Breast epithelium (tissue), 4 donors: ENCODE measurements around the gene KCND3. TPM values are rescaled to one million over a fixed set of nuclear protein-coding genes. Genes with fewer than 3 reads are reported as not detected.
A peak's percentile ranks its signal among the peaks of the same experiment; 100 is the strongest.

Experiments used
- DNase-seq, 2 donors: peaks; one replicate each; pipeline ENCODE4 v3.0.0-alpha.2; 2019; ENCODE audit warnings: low spot score in 2 of 2
- H3K27ac ChIP-seq, 2 donors: fragments of 200-600 bp; sonication (generic) in 1 of 2; one replicate each; pipeline ENCODE4 v1.5.1; 2016 to 2019; ENCODE audit warnings: mild to moderate bottlenecking in 1 of 2
- H3K27me3 ChIP-seq, 2 donors: fragments of 200-600 bp; sonication (generic) in 1 of 2; one replicate each; pipeline versions ENCODE4 v1.5.1 to v1.6.0; 2017 to 2019; ENCODE audit warnings: control low read depth in 1 of 2, mild to moderate bottlenecking in 1 of 2
- H3K36me3 ChIP-seq: fragments of 200-600 bp; one replicate; pipeline ENCODE4 v1.5.1; 2019
- H3K4me1 ChIP-seq, 2 donors: fragments of 200-600 bp; sonication (generic); one replicate each; pipeline ENCODE4 v1.5.1; 2016 to 2019; ENCODE audit warnings: control low read depth in 1 of 2
- H3K4me3 ChIP-seq, 3 donors: fragments of 200-600 bp; sonication (generic); 1 replicate in 2 of 3; 2 replicates in 1 of 3; pipeline ENCODE4 v1.5.1; 2016 to 2019; ENCODE audit warnings: mild to moderate bottlenecking in 3 of 3, moderate library complexity in 2 of 3
- H3K9me3 ChIP-seq, 2 donors: fragments of 200-600 bp; sonication (generic) in 1 of 2; one replicate each; pipeline ENCODE4 v1.5.1; 2016 to 2019; ENCODE audit warnings: control low read depth in 1 of 2
- CTCF ChIP-seq, 3 donors: fragments of 450-650 bp; IDR thresholded peaks; one replicate each; pipeline ENCODE4 v1.5.1; 2016 to 2017; ENCODE audit warnings: antibody characterized with exemption in 3 of 3, mild to moderate bottlenecking in 3 of 3, moderate library complexity in 3 of 3
- POLR2A ChIP-seq: fragments of 450-650 bp; IDR thresholded peaks from one replicate; pipeline ENCODE4 v1.6.1; 2016; ENCODE audit warnings: antibody characterized with exemption, mild to moderate bottlenecking, moderate library complexity
- POLR2AphosphoS5 ChIP-seq, 3 donors: sonication (generic); formaldehyde crosslinking; IDR thresholded peaks; one replicate each; pipeline ENCODE4 v1.6.1; 2017; ENCODE audit warnings: antibody characterized with exemption in 3 of 3
- intact Hi-C: fragments of 100-400 bp; cut with DNase I; formaldehyde crosslinking; loops from one replicate; pipeline ENCODE4 v1.15.1; 2023; ENCODE audit warnings: low total_unique reads
- total RNA-seq, 3 donors: library from RNA; depleted of rRNA; stranded (reverse); fragments of >200 nt; gene quantifications; one replicate each; pipeline ENCODE4 v1.1.0, GENCODE V29; 2016

KCND3 gene
- total RNA-seq, 3 donors from 2014 or later, result 5.9 to 10.2 (median 6.7) TPM

GRCh38 chr1:111751906-111752575, 237.4 kb downstream of the KCND3 start:
- Histone ChIP-seq H3K9me3 (no peaks in the 10 kb centered on the region), H3K27ac (no peak overlapping the region), H3K4me1 (peaks cover 0 to 11% of the 10 kb centered on the region in 2 donors), H3K27me3 (no peaks in the 10 kb centered on the region), H3K4me3 (no peak overlapping the region), H3K36me3 (no peaks in the 10 kb centered on the region)
- intact Hi-C loops, result no loop called here
- TF ChIP-seq POLR2AphosphoS5 (IDR thresholded peaks at IDR 0.05), result no peak
- TF ChIP-seq CTCF (IDR thresholded peaks at IDR 0.05), result no peak
- TF ChIP-seq POLR2A, result no peak
- DNase-seq, result no peak

GRCh38 chr1:111750856-111751255, 238.6 kb downstream of the KCND3 start:
- no peak overlapping the region for H3K27ac ChIP-seq
- no peak for TF ChIP-seq POLR2A
- no peak for TF ChIP-seq CTCF (IDR thresholded peaks at IDR 0.05)
- TF ChIP-seq POLR2AphosphoS5 (IDR thresholded peaks at IDR 0.05), result no peak
- H3K36me3 ChIP-seq, result no peaks in the 10 kb centered on the region
- no peak for DNase-seq
- H3K4me1 ChIP-seq, result peaks cover 0 to 6% of the 10 kb centered on the region in 2 donors
- no peaks in the 10 kb centered on the region for H3K9me3 ChIP-seq
- H3K27me3 ChIP-seq, result no peaks in the 10 kb centered on the region
- intact Hi-C loops, result no loop called here
- H3K4me3 ChIP-seq, result no peak overlapping the region

GRCh38 chr1:111749628-111750027, 239.8 kb downstream of the KCND3 start:
- H3K36me3 ChIP-seq, result no peaks in the 10 kb centered on the region
- no peaks in the 10 kb centered on the region for H3K27me3 ChIP-seq
- H3K9me3 ChIP-seq, result no peaks in the 10 kb centered on the region
- H3K4me3 ChIP-seq, result no peak overlapping the region
- TF ChIP-seq CTCF (IDR thresholded peaks at IDR 0.05) (no peak), POLR2A (no peak), POLR2AphosphoS5 (IDR thresholded peaks at IDR 0.05) (no peak)
- DNase-seq, result no peak
- intact Hi-C loops, result no loop called here
- H3K4me1 ChIP-seq, result peaks cover 0 to 3% of the 10 kb centered on the region in 2 donors
- H3K27ac ChIP-seq, result no peak overlapping the region

- intact Hi-C loops, result no loop called here
- no peak overlapping the region for H3K4me3 ChIP-seq
- H3K27me3 ChIP-seq, result no peaks in the 10 kb centered on the region
- no peak overlapping the region for H3K27ac ChIP-seq
- H3K9me3 ChIP-seq, result no peaks in the 10 kb centered on the region
- TF ChIP-seq POLR2A, result no peak
- no peak for TF ChIP-seq POLR2AphosphoS5 (IDR thresholded peaks at IDR 0.05)
- no peak for TF ChIP-seq CTCF (IDR thresholded peaks at IDR 0.05)
- no peak for DNase-seq
- H3K4me1 ChIP-seq, result no peaks in the 10 kb centered on the region
- H3K36me3 ChIP-seq, result no peaks in the 10 kb centered on the region
Observed at GRCh38 chr1:111747947-111748346, 241.5 kb downstream of the KCND3 start.

GRCh38 chr1:111747282-111747734, 242.2 kb downstream of the KCND3 start:
- intact Hi-C loops, result no loop called here
- no peaks in the 10 kb centered on the region for H3K36me3 ChIP-seq
- H3K4me3 ChIP-seq, result no peak overlapping the region
- no peaks in the 10 kb centered on the region for H3K27me3 ChIP-seq
- TF ChIP-seq CTCF (IDR thresholded peaks at IDR 0.05), result peak in 1 of 3 donors; percentile 28
- TF ChIP-seq POLR2A, result no peak
- no peak for DNase-seq
- H3K4me1 ChIP-seq, result no peaks in the 10 kb centered on the region
- H3K9me3 ChIP-seq, result no peaks in the 10 kb centered on the region
- no peak overlapping the region for H3K27ac ChIP-seq
